NCI-H1105 (cell line): ENCODE measurements around the gene SLC22A1.
"Not testable (repeated sequence)": the region's sequence is repeated elsewhere in the genome, so short reads cannot be mapped to it uniquely, and the experiment has no call there.

Experiments
- DNase-seq: peaks from one replicate; lab custom pipeline; 2025; lab: John Stamatoyannopoulos, UW

The SLC22A1 gene

GRCh38 chr6:160124007-160124406 lies 2.4 kb downstream of the SLC22A1 start:
- DNase-seq, result no peak

- no peak for DNase-seq
Measured at GRCh38 chr6:160124605-160125004, 3.0 kb downstream of the SLC22A1 start.

- not testable (repeated sequence) for DNase-seq
Measured at GRCh38 chr6:160125105-160125504, 3.5 kb downstream of the SLC22A1 start.

GRCh38 chr6:160127270-160128124 lies 5.9 kb downstream of the SLC22A1 start:
- no peak for DNase-seq

- DNase-seq, result no peak
Measured at GRCh38 chr6:160128125-160128683, 6.6 kb downstream of the SLC22A1 start.

GRCh38 chr6:160128879-160129516 lies 7.4 kb downstream of the SLC22A1 start:
- no peak for DNase-seq

GRCh38 chr6:160129881-160130615 lies 8.4 kb downstream of the SLC22A1 start:
- DNase-seq, result no peak

GRCh38 chr6:160130729-160131484 lies 9.3 kb downstream of the SLC22A1 start:
- DNase-seq, result no peak

GRCh38 chr6:160131636-160132296 lies 10.2 kb downstream of the SLC22A1 start:
- DNase-seq, result no peak

GRCh38 chr6:160132297-160132637 lies 10.7 kb downstream of the SLC22A1 start:
- no peak for DNase-seq

GRCh38 chr6:160132776-160133338 lies 11.2 kb downstream of the SLC22A1 start:
- no peak for DNase-seq

GRCh38 chr6:160133441-160134336 lies 12.1 kb downstream of the SLC22A1 start:
- no peak for DNase-seq

- DNase-seq, result not testable (repeated sequence)
Measured at GRCh38 chr6:160134337-160134751, 12.7 kb downstream of the SLC22A1 start.

GRCh38 chr6:160134779-160135547 lies 13.3 kb downstream of the SLC22A1 start:
- no peak for DNase-seq

GRCh38 chr6:160135907-160136655 lies 14.5 kb downstream of the SLC22A1 start:
- no peak for DNase-seq

GRCh38 chr6:160137130-160137988 lies 15.7 kb downstream of the SLC22A1 start:
- DNase-seq, result no peak
